Endodermal cell (in vitro differentiated cells): Measurements from ENCODE around the gene ADGRL3. TPM values are rescaled to one million over a fixed set of nuclear protein-coding genes. Genes with fewer than 3 reads are reported as not detected.

ENCODE experiments used
- DNase-seq: peaks from one replicate; pipeline ENCODE4 v3.0.0-alpha.2; 2017
- H3K27ac ChIP-seq: 2 replicates; pipeline ENCODE4 v1.5.1; 2013; ENCODE audit warnings: mild to moderate bottlenecking, low read depth, low read length, moderate library complexity
- H3K27me3 ChIP-seq: 2 replicates; pipeline ENCODE4 v1.6.1; 2013; ENCODE audit warnings: mild to moderate bottlenecking, low read length, moderate library complexity; ENCODE audit not compliant: insufficient read depth, control insufficient read depth, poor library complexity, severe bottlenecking
- H3K36me3 ChIP-seq: 2 replicates; pipeline ENCODE4 v1.7.0; 2013; ENCODE audit warnings: mild to moderate bottlenecking, low read length, moderate library complexity; ENCODE audit not compliant: control insufficient read depth, insufficient read depth
- H3K4me1 ChIP-seq: one replicate; pipeline ENCODE4 v1.7.0; 2013; ENCODE audit warnings: low read length; ENCODE audit not compliant: control insufficient read depth, insufficient read depth
- H3K4me3 ChIP-seq: 2 replicates; pipeline ENCODE4 v1.5.1; 2013; ENCODE audit warnings: mild to moderate bottlenecking, low read length, moderate library complexity
- H3K9ac ChIP-seq: 2 replicates; pipeline ENCODE4 v1.6.1; 2013; ENCODE audit warnings: mild to moderate bottlenecking, low read length, moderate library complexity; ENCODE audit not compliant: poor library complexity, severe bottlenecking; ENCODE audit errors: extremely low read depth
- H3K9me3 ChIP-seq: 2 replicates; pipeline ENCODE4 v1.6.1; 2013; ENCODE audit warnings: mild to moderate bottlenecking, low read length, moderate library complexity; ENCODE audit not compliant: control insufficient read depth
- H3K27ac Mint-ChIP-seq: 2 replicates; pipeline ENCODE4 v1.8.0; 2020; ENCODE audit warnings: mixed read lengths
- H3K27me3 Mint-ChIP-seq: 2 replicates; pipeline ENCODE4 v1.8.0; 2021; ENCODE audit warnings: mild to moderate bottlenecking, mixed read lengths; ENCODE audit not compliant: insufficient read depth
- H3K36me3 Mint-ChIP-seq: 2 replicates; pipeline ENCODE4 v1.8.0; 2020; ENCODE audit warnings: low read depth, mixed read lengths
- H3K4me1 Mint-ChIP-seq: 2 replicates; pipeline ENCODE4 v1.8.0; 2020; ENCODE audit warnings: mixed read lengths
- H3K4me3 Mint-ChIP-seq: 2 replicates; pipeline ENCODE4 v1.8.0; 2020; ENCODE audit warnings: mild to moderate bottlenecking, moderate library complexity, mixed read lengths
- H3K9me3 Mint-ChIP-seq: 2 replicates; pipeline ENCODE4 v1.8.0; 2020; ENCODE audit warnings: mild to moderate bottlenecking, mixed read lengths
- CTCF ChIP-seq: fragments of 200-600 bp; sonication (generic); conservative IDR thresholded peaks from 2 replicates; pipeline ENCODE4 v1.5.0; 2021; ENCODE audit warnings: antibody characterized with exemption, mild to moderate bottlenecking
- WGBS, 2 experiments: methylation state at CpG; one replicate each; pipeline versions ENCODE4 v1.1.5 to v1.1.7; 2013; ENCODE audit warnings: missing lambda C conversion rate in 2 of 2, mixed read lengths in 1 of 2; ENCODE audit not compliant: insufficient coverage in 1 of 2, insufficient read length in 1 of 2; 5-methylcytosine and 5-hydroxymethylcytosine counted together
- total RNA-seq, 2 donors: library from RNA; stranded (reverse); fragmentation: NEBNext Ultra II Directional in 1 of 2; extraction: Animal tissue kit (Norgen Biotek cat#: 25700) in 1 of 2; gene quantifications; 2 replicates in 1 of 2; 3 replicates in 1 of 2; pipeline ENCODE4 v1.2.1, GENCODE V29; 2021

ADGRL3 gene
- total RNA-seq, 2 donors from 2014 or later = 9.9 to 10.3 TPM

GRCh38 chr4:61425315-61425714 lies 225.2 kb downstream of the ADGRL3 start:
- no peak for TF ChIP-seq CTCF
- no peaks in the 10 kb centered on the region for H3K4me1 ChIP-seq
- H3K27ac Mint-ChIP-seq = no peak overlapping the region
- DNase-seq = no peak
- H3K9me3 ChIP-seq = no peaks in the 10 kb centered on the region
- no peak overlapping the region for H3K27ac ChIP-seq
- H3K36me3 Mint-ChIP-seq = no peaks in the 10 kb centered on the region
- H3K9ac ChIP-seq = no peak overlapping the region
- H3K9me3 Mint-ChIP-seq = peaks cover 7% of the 10 kb centered on the region
- no peaks in the 10 kb centered on the region for H3K36me3 ChIP-seq
- no peaks in the 10 kb centered on the region for H3K4me1 Mint-ChIP-seq
- H3K4me3 ChIP-seq = no peak overlapping the region
- no peak overlapping the region for H3K4me3 Mint-ChIP-seq
- 93% methylated on average over 4 of the region's 4 CpGs for WGBS, 2 experiments
- H3K27me3 ChIP-seq = no peaks in the 10 kb centered on the region
- H3K27me3 Mint-ChIP-seq = no peaks in the 10 kb centered on the region

- H3K27ac Mint-ChIP-seq = no peak overlapping the region
Observed at GRCh38 chr4:61426229-61426628, 226.1 kb downstream of the ADGRL3 start.

GRCh38 chr4:61427099-61427817 lies 227.1 kb downstream of the ADGRL3 start:
- Histone ChIP-seq H3K9ac (no peak overlapping the region), H3K4me3 (no peak overlapping the region), H3K9me3 (no peaks in the 10 kb centered on the region), H3K27ac (no peak overlapping the region), H3K27me3 (no peaks in the 10 kb centered on the region), H3K36me3 (no peaks in the 10 kb centered on the region), H3K4me1 (no peaks in the 10 kb centered on the region)
- TF ChIP-seq CTCF = no peak
- Mint-ChIP-seq H3K4me3 (no peak overlapping the region), H3K9me3 (no peaks in the 10 kb centered on the region), H3K36me3 (no peaks in the 10 kb centered on the region), H3K27ac (no peak overlapping the region), H3K4me1 (no peaks in the 10 kb centered on the region), H3K27me3 (no peaks in the 10 kb centered on the region)
- no peak for DNase-seq
- WGBS, 2 experiments = 88 to 100% methylated on average over 5 to 11 of the region's 11 CpGs

More at GRCh38 chr4:61426229-61426628, 226.1 kb downstream of the ADGRL3 start:
- H3K36me3 ChIP-seq = no peaks in the 10 kb centered on the region
- H3K36me3 Mint-ChIP-seq = no peaks in the 10 kb centered on the region
- H3K4me1 ChIP-seq = no peaks in the 10 kb centered on the region
- TF ChIP-seq CTCF = no peak
- H3K9ac ChIP-seq = no peak overlapping the region
- H3K27me3 ChIP-seq = no peaks in the 10 kb centered on the region
- H3K4me3 Mint-ChIP-seq = no peak overlapping the region
- WGBS, 2 experiments = 72 to 75% methylated on average over 5 of the region's 5 CpGs
- no peaks in the 10 kb centered on the region for H3K9me3 Mint-ChIP-seq
- H3K27ac ChIP-seq = no peak overlapping the region
- no peaks in the 10 kb centered on the region for H3K4me1 Mint-ChIP-seq
- H3K9me3 ChIP-seq = no peaks in the 10 kb centered on the region
- no peaks in the 10 kb centered on the region for H3K27me3 Mint-ChIP-seq
- DNase-seq = no peak
- no peak overlapping the region for H3K4me3 ChIP-seq
